GM12878 (cell line): ENCODE data around the gene SETD7. TPM values are rescaled to one million over a fixed set of nuclear protein-coding genes. Genes with fewer than 3 reads are reported as not detected.

Source experiments
- ATAC-seq: fragments of 200-7000 bp; cut with Tn5 transposase; 3 replicates; pipeline ENCODE4 v1.9.1; 2020; ENCODE audit warnings: mild to moderate bottlenecking, moderate library complexity
- BruUV-seq: library from RNA; stranded (reverse); fragments of 400-500 nt; replicated peaks from 2 replicates; lab custom pipeline; 2021; lab: Mats Ljungman, UMichigan
- CTCF ChIA-PET: fragments of 300-600 bp; sonication (Branson Sonifier 250); formaldehyde crosslinking; extraction: SDS; loops from one replicate; lab custom pipeline; 2021; ENCODE audit warnings: inconsistent platforms; lab: Yijun Ruan, JAX
- POLR2A ChIA-PET: fragments of 350-600 bp; formaldehyde crosslinking; extraction: SDS; loops from one replicate; lab custom pipeline; 2021; ENCODE audit warnings: inconsistent platforms; lab: Charles Lee
- RAD21 ChIA-PET: fragments of 300-600 bp; sonication (Branson Sonifier 250); formaldehyde crosslinking; loops from one replicate; lab custom pipeline; 2023; ENCODE audit warnings: antibody characterized with exemption; ENCODE audit not compliant: unreplicated experiment; lab: Charles Lee
- SMC1A ChIA-PET: fragments of 300-600 bp; sonication (Branson Sonifier 250); formaldehyde crosslinking; loops from one replicate; lab custom pipeline; 2023; ENCODE audit not compliant: unreplicated experiment, uncharacterized antibody; lab: Charles Lee
- DNase-seq: peaks from one replicate; pipeline ENCODE4 v3.0.0-alpha.2; 2011; ENCODE audit warnings: low read depth, low spot score
- FAIRE-seq: peaks from 3 replicates; lab custom pipeline; 2011; peaks lifted over from hg19 to GRCh38; lab: Jason Lieb, UNC
- H2AFZ ChIP-seq: 2 replicates; pipeline ENCODE4 v1.6.0; 2011; ENCODE audit warnings: low read depth, low read length, control low read depth; ENCODE audit not compliant: control insufficient read depth
- H3K27ac ChIP-seq: 2 replicates; pipeline ENCODE4 v1.5.1; 2011; ENCODE audit warnings: control low read depth; ENCODE audit not compliant: control insufficient read depth, insufficient read depth
- H3K27me3 ChIP-seq, 2 experiments: replicated peaks in 1 of 2; 2 replicates each; pipeline versions ENCODE4 v1.6.0 to v1.6.1; 2011; ENCODE audit warnings: low read length in 1 of 2; ENCODE audit not compliant: control insufficient read depth in 2 of 2, insufficient read depth in 2 of 2
- H3K36me3 ChIP-seq, 2 experiments: 2 replicates each; pipeline ENCODE4 v1.5.1; 2011; ENCODE audit warnings: low read length in 1 of 2; ENCODE audit not compliant: control insufficient read depth in 2 of 2, insufficient read depth in 2 of 2
- H3K4me1 ChIP-seq: 2 replicates; pipeline ENCODE4 v1.6.1; 2011; ENCODE audit warnings: mild to moderate bottlenecking, low read length, moderate library complexity, mixed read lengths; ENCODE audit not compliant: control insufficient read depth, insufficient read depth
- H3K4me2 ChIP-seq: 2 replicates; pipeline ENCODE4 v1.6.0; 2011; ENCODE audit warnings: control low read depth; ENCODE audit not compliant: control insufficient read depth, insufficient read depth
- H3K4me3 ChIP-seq: fragments of 200-600 bp; sonication (generic); 2 replicates; pipeline ENCODE4 v1.5.1; 2016
- H3K79me2 ChIP-seq: 2 replicates; pipeline ENCODE4 v1.6.0; 2011; ENCODE audit warnings: low read length; ENCODE audit not compliant: control insufficient read depth, insufficient read depth
- H3K9ac ChIP-seq: 2 replicates; pipeline ENCODE4 v1.8.0; 2011; ENCODE audit warnings: low read length, control low read depth, mixed read lengths; ENCODE audit not compliant: control insufficient read depth, insufficient read depth
- H3K9me3 ChIP-seq: replicated peaks from 3 replicates; pipeline ENCODE4 v1.5.1; 2011; ENCODE audit warnings: mild to moderate bottlenecking, low read length; ENCODE audit not compliant: control insufficient read depth, insufficient read depth
- H4K20me1 ChIP-seq: 2 replicates; pipeline ENCODE4 v1.6.0; 2011; ENCODE audit not compliant: control insufficient read depth, insufficient read depth
- CBFB ChIP-seq: IDR thresholded peaks from 2 replicates; pipeline ENCODE4 v1.6.1; 2016; ENCODE audit warnings: antibody characterized with exemption, low read depth
- IRF3 ChIP-seq: fragments of 450-650 bp; IDR thresholded peaks from 2 replicates; pipeline ENCODE4 v1.6.1; 2014; ENCODE audit warnings: mild to moderate bottlenecking
- IRF4 ChIP-seq: IDR thresholded peaks from 2 replicates; pipeline ENCODE4 v1.6.1; 2011; ENCODE audit warnings: low read depth, low read length
- JUND ChIP-seq: IDR thresholded peaks from 2 replicates; pipeline ENCODE4 v1.6.1; 2012; ENCODE audit warnings: low read depth, mild to moderate bottlenecking, low read length, improper control_type of control experiment, moderate library complexity
- RB1 ChIP-seq: fragments of 450-650 bp; formaldehyde crosslinking; IDR thresholded peaks from 2 replicates; pipeline ENCODE4 v1.6.1; 2017; ENCODE audit warnings: mild to moderate bottlenecking, borderline replicate concordance
- RBBP5 ChIP-seq: fragments of 200-600 bp; sonication (generic); conservative IDR thresholded peaks from 2 replicates; pipeline ENCODE4 v1.6.1; 2016
- RCOR1 ChIP-seq: conservative IDR thresholded peaks from 2 replicates; pipeline ENCODE4 v1.6.1; 2012; ENCODE audit warnings: low read depth, low read length, improper control_type of control experiment
- SIN3A ChIP-seq: IDR thresholded peaks from 2 replicates; pipeline ENCODE4 v1.6.1; 2012; ENCODE audit warnings: low read depth, low read length, improper control_type of control experiment
- SRF ChIP-seq, 2 experiments: IDR thresholded peaks; 2 replicates each; pipeline ENCODE4 v1.6.1; 2011; ENCODE audit warnings: low read depth in 2 of 2, low read length in 2 of 2, mild to moderate bottlenecking in 1 of 2, moderate library complexity in 1 of 2
- TCF12 ChIP-seq: IDR thresholded peaks from 2 replicates; pipeline ENCODE4 v1.6.1; 2011; ENCODE audit warnings: low read depth, mild to moderate bottlenecking, low read length
- YY1 ChIP-seq: IDR thresholded peaks from 2 replicates; pipeline ENCODE4 v1.6.1; 2011; ENCODE audit warnings: low read depth, mild to moderate bottlenecking, low read length
- ZNF207 ChIP-seq: fragments of 450-650 bp; IDR thresholded peaks from 2 replicates; pipeline ENCODE4 v1.6.1; 2014; ENCODE audit warnings: antibody characterized with exemption, mild to moderate bottlenecking, borderline replicate concordance
- ZNF217 ChIP-seq: fragments of 450-650 bp; IDR thresholded peaks from 2 replicates; pipeline ENCODE4 v1.6.1; 2017; ENCODE audit warnings: antibody characterized with exemption, mild to moderate bottlenecking
- ZNF384 ChIP-seq: IDR thresholded peaks from 2 replicates; pipeline ENCODE4 v1.6.1; 2012; ENCODE audit warnings: low read depth, mild to moderate bottlenecking, low read length, improper control_type of control experiment, borderline replicate concordance
- ZSCAN29 ChIP-seq: fragments of 450-650 bp; IDR thresholded peaks from 2 replicates; pipeline ENCODE4 v1.6.1; 2017; ENCODE audit warnings: mild to moderate bottlenecking, moderate library complexity
- WGBS: methylation state at CpG from one replicate; pipeline ENCODE4 v1.1.6; 2016; ENCODE audit warnings: low lambda C conversion rate; ENCODE audit not compliant: insufficient replicate concordance, insufficient coverage; ENCODE audit errors: missing lambda C conversion rate; 5-methylcytosine and 5-hydroxymethylcytosine counted together
- in situ Hi-C: fragments of 300-500 bp; cut with MboI; formaldehyde crosslinking; loops from 9 replicates; pipeline ENCODE4 v1.14.3; 2018; ENCODE audit warnings: mixed read lengths
- intact Hi-C: fragments of 100-400 bp; cut with micrococcal nuclease; formaldehyde crosslinking; loops from one replicate; pipeline ENCODE4 v1.14.2; 2022; ENCODE audit not compliant: unreplicated experiment
- polyA plus RNA-seq, 11 experiments: library from polyadenylated mRNA; depleted of rRNA in 4 of 11; unstranded in 6 of 11; stranded (reverse) in 5 of 11; fragments of >200 nt; fragmentation: Nextera tagmentation in 4 of 11; fragmentation: Illumina TruSeq in 1 of 11; extraction: Ambion mirVana in 4 of 11; extraction: Trizol in 1 of 11; gene quantifications; 1 replicate in 1 of 11; 2 replicates in 10 of 11; pipeline versions ENCODE4 v1.2.1 to v1.2.3, GENCODE V29; 2011 to 2016; ENCODE audit warnings: inconsistent platforms in 2 of 11, missing spikeins in 2 of 11, low read depth in 1 of 11
- total RNA-seq, 4 experiments: library from RNA; depleted of rRNA in 3 of 4; stranded (reverse); fragments of >200 nt in 3 of 4; fragmentation: Illumina TruSeq in 1 of 4; extraction: Trizol in 1 of 4; gene quantifications; 2 replicates each; pipeline versions ENCODE4 v1.2.1 to v1.2.3, GENCODE V29; 2013 to 2021

SETD7 gene
- total and polyA plus RNA-seq, 10 of the 15 experiments (the other 5 are each of a cell fraction or from before 2014, with no cell fraction given), result 0.03 to 0.82 (median 0.44) TPM

DNA sequence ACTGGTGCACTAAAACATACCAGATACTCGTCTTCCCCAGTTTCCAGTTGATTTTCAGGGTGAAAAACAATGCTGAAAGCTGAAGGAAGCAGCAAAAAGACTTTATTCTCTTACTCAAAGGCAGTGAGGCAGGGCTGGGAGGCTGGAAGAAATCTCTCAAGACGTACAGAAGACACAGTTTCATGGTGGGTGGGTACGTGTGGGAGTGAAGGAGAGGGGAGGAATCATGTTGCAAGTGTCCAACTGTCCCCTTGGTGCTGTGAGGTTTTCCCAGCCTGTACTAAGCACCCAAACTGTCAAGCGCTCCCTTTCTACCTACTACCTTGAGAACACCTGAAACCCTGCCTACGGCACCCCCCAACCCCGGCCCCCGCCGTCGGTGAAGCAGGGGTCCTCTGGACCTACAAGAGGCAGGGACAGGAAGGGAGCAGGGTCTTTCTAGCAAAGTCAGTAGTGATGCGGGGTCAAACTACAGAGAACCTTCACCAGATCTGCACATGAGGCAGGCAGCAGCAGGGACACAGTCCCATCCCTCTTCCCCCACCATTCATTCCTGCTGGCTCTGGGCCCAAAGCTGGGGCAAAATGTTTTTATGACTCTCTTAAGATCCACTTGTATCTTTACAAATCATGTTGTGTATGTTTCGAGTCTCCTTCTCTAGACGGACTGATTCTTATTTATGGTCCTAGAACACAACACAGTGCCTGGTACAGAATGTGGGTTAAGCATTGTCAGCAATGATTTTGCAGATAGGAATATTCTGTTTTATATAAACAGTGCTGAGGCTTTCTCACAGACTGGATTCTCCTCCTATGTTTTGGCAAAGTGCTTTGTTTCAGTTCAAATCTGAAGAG is 2.4 kb upstream of the SETD7 start:
- Histone ChIP-seq H4K20me1 (no peaks in the 10 kb centered on the region; the same call in 1 of the 2 replicates), H3K4me3 (no peak overlapping the region), H3K36me3 (no peaks in the 10 kb centered on the region), H3K27ac (no peak overlapping the region), H3K4me1 (peaks cover 8% of the 10 kb centered on the region; the same call in 1 of the 2 replicates), H3K27me3 (peaks cover 14 to 25% of the 10 kb centered on the region in 2 experiments), H2AFZ (no peak overlapping the region), H3K9me3 (no peaks in the 10 kb centered on the region), H3K79me2 (no peaks in the 10 kb centered on the region), H3K9ac (no peak overlapping the region), H3K4me2 (no peak overlapping the region)
- DNase-seq (no peak), ATAC-seq (no peak), FAIRE-seq (no peak)
- ChIA-PET RAD21 (no interaction called here), CTCF (interaction anchor here (0.7 kb wide), 1 partner anchor 14 kb away, joined by 3 read pairs; no protein-coding TSS in a partner anchor), SMC1A (interaction anchor here (1.0 kb wide), 1 partner anchor 9 kb away, joined by 3 read pairs; no protein-coding TSS in a partner anchor), POLR2A (interaction anchor here (1.0 kb wide), 1 partner anchor 10 kb away, joined by 3 read pairs; no protein-coding TSS in a partner anchor)
- BruUV-seq, result no TSS peak
- intact Hi-C loops (no loop called here), in situ Hi-C loops (no loop called here)
- TF ChIP-seq CBFB, result no peak
- WGBS, result 72% methylated on average over 11 of the region's 12 CpGs

DNA sequence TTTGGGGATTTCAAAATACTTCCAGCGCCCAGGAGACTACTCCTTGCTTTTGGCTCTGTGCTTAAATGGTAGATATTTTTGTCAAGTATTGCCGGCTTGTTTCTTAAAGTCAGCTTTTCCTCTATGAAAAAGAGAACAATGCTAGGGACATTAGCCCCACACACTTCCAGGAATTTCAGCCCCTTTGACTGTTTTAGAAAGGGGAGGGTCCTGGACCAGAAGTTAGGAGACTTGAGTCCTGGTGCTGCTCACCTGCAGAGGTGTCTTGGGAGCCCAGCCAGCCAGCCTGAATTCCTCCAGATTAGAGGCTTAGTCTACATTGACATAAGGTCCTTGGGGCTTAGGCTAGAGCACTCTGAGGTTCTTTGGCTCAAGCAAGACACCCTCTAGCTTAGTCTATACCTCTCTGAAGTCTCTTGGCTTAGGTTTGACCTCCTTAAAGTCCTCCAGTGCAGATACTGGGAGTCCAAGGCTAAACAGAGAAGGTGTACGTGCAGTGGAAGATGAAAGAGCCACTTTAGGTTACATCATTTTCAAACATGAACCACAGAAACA is 1.6 kb upstream of the SETD7 start:
- ChIA-PET SMC1A (interaction anchor here (1.0 kb wide), 1 partner anchor 9 kb away, joined by 3 read pairs; no protein-coding TSS in a partner anchor), RAD21 (no interaction called here), POLR2A (no interaction called here), CTCF (interaction anchor here (0.9 to 1.1 kb wide), 2 partner anchors 16 to 79 kb away, joined by 3 read pairs; no protein-coding TSS in a partner anchor)
- H3K4me3 ChIP-seq, result no peak overlapping the region
- H4K20me1 ChIP-seq, result no peaks in the 10 kb centered on the region; the same call in 1 of the 2 replicates
- H3K9ac ChIP-seq, result no peak overlapping the region
- H3K9me3 ChIP-seq, result no peaks in the 10 kb centered on the region
- peaks cover 8% of the 10 kb centered on the region; the same call in 1 of the 2 replicates for H3K4me1 ChIP-seq
- WGBS, result 12% methylated on average over 3 of the region's 3 CpGs
- H2AFZ ChIP-seq, result no peak overlapping the region
- H3K79me2 ChIP-seq, result no peaks in the 10 kb centered on the region
- no peak for ATAC-seq
- no peak overlapping the region for H3K4me2 ChIP-seq
- intact Hi-C loops (no loop called here), in situ Hi-C loops (no loop called here)
- BruUV-seq, result no TSS peak
- H3K27me3 ChIP-seq, result peaks cover 14 to 25% of the 10 kb centered on the region in 2 experiments
- TF ChIP-seq SRF (IDR thresholded peaks at IDR 0.05; ENCODE audit: low read depth in 2 of 2, low read length in 2 of 2) (no peak), ZNF384 (no peak), RCOR1 (no peak), SIN3A (no peak), IRF4 (no peak), IRF3 (no peak), ZNF207 (no peak), ZSCAN29 (no peak), JUND (no peak), YY1 (no peak), TCF12 (no peak), RBBP5 (no peak), RB1 (no peak), ZNF217 (no peak)
- no peak for DNase-seq
- FAIRE-seq, result no peak
- no peaks in the 10 kb centered on the region for H3K36me3 ChIP-seq
- H3K27ac ChIP-seq, result no peak overlapping the region
